IMR-90 (cell line): ENCODE results near the gene TBX3. TPM values are rescaled to one million over a fixed set of nuclear protein-coding genes. Genes with fewer than 3 reads are reported as not detected.
A peak's percentile ranks its signal among the peaks of the same experiment; 100 is the strongest.

ENCODE experiments used
- ATAC-seq: fragments of 200-7000 bp; cut with Tn5 transposase; 2 replicates; pipeline ENCODE4 v1.9.1; 2020; ENCODE audit warnings: low read depth, mild to moderate bottlenecking, moderate library complexity
- BruUV-seq: library from RNA; stranded (reverse); fragments of 400-500 nt; replicated peaks from 2 replicates; lab custom pipeline; 2021; lab: Mats Ljungman, UMichigan
- CTCF ChIA-PET: fragments of 300-600 bp; formaldehyde crosslinking; extraction: SDS; loops from one replicate; lab custom pipeline; 2021; ENCODE audit warnings: antibody characterized with exemption; lab: Yijun Ruan, JAX
- POLR2A ChIA-PET: fragments of 300-600 bp; sonication (Branson Sonifier 250); formaldehyde crosslinking; loops from one replicate; lab custom pipeline; 2022; ENCODE audit warnings: antibody characterized with exemption; ENCODE audit not compliant: unreplicated experiment; lab: Charles Lee
- DNase-seq: peaks from one replicate; pipeline ENCODE4 v3.0.0; 2013
- H2AFZ ChIP-seq: replicated peaks from 2 replicates; pipeline ENCODE3; 2013; ENCODE audit warnings: low read length, mild to moderate bottlenecking; ENCODE audit not compliant: poor library complexity
- H2AK5ac ChIP-seq: 2 replicates; pipeline ENCODE4 v1.6.1; 2013; ENCODE audit warnings: low read depth, low read length, inconsistent platforms
- H2AK9ac ChIP-seq: replicated peaks from 2 replicates; pipeline ENCODE3; 2013; ENCODE audit warnings: mild to moderate bottlenecking, low read depth, low read length, moderate library complexity; ENCODE audit not compliant: poor library complexity
- H2BK120ac ChIP-seq: 2 replicates; pipeline ENCODE4 v1.6.1; 2013; ENCODE audit warnings: low read depth, low read length, inconsistent platforms
- H2BK15ac ChIP-seq: 3 replicates; pipeline ENCODE4 v1.6.1; 2013; ENCODE audit warnings: low read depth, low read length, inconsistent platforms
- H2BK20ac ChIP-seq: 2 replicates; pipeline ENCODE4 v1.6.1; 2013; ENCODE audit warnings: low read depth, mild to moderate bottlenecking, inconsistent platforms, low read length, moderate library complexity
- H2BK5ac ChIP-seq: 2 replicates; pipeline ENCODE4 v1.6.1; 2013; ENCODE audit warnings: mild to moderate bottlenecking, low read depth, low read length, inconsistent platforms; ENCODE audit not compliant: poor library complexity, severe bottlenecking
- H3K14ac ChIP-seq: replicated peaks from 2 replicates; pipeline ENCODE4 v1.6.1; 2013; ENCODE audit warnings: low read depth, low read length, inconsistent platforms
- H3K18ac ChIP-seq: 2 replicates; pipeline ENCODE4 v1.6.1; 2013; ENCODE audit warnings: low read depth, low read length, control low read depth
- H3K23ac ChIP-seq: 2 replicates; pipeline ENCODE4 v1.6.1; 2013; ENCODE audit warnings: low read depth, low read length, inconsistent platforms
- H3K27ac ChIP-seq: 2 replicates; pipeline ENCODE4 v1.5.1; 2013; ENCODE audit warnings: mild to moderate bottlenecking, control low read depth, low read length; ENCODE audit not compliant: insufficient read depth
- H3K27me3 ChIP-seq: 2 replicates; pipeline ENCODE4 v1.6.1; 2013; ENCODE audit warnings: low read length; ENCODE audit not compliant: control insufficient read depth, insufficient read depth
- H3K36me3 ChIP-seq: 2 replicates; pipeline ENCODE4 v1.6.1; 2013; ENCODE audit warnings: low read length, mixed read lengths; ENCODE audit not compliant: control insufficient read depth, insufficient read depth
- H3K4ac ChIP-seq: 2 replicates; pipeline ENCODE4 v1.6.1; 2013; ENCODE audit warnings: low read depth, low read length, inconsistent platforms
- H3K4me1 ChIP-seq: 2 replicates; pipeline ENCODE4 v1.6.1; 2013; ENCODE audit warnings: low read length, mixed read lengths; ENCODE audit not compliant: control insufficient read depth, insufficient read depth
- H3K4me2 ChIP-seq: 2 replicates; pipeline ENCODE4 v1.6.1; 2013; ENCODE audit warnings: low read depth, mild to moderate bottlenecking, control low read depth, low read length, moderate library complexity
- H3K4me3 ChIP-seq: 2 replicates; pipeline ENCODE4 v1.5.1; 2013; ENCODE audit warnings: low read depth, mild to moderate bottlenecking, control low read depth, low read length, moderate library complexity; ENCODE audit not compliant: insufficient read depth
- H3K56ac ChIP-seq: 2 replicates; pipeline ENCODE4 v1.6.1; 2013; ENCODE audit warnings: low read length, inconsistent platforms; ENCODE audit not compliant: insufficient read depth; ENCODE audit errors: extremely low read depth
- H3K79me1 ChIP-seq, 2 experiments: 2 replicates each; pipeline ENCODE4 v1.6.1; 2013; ENCODE audit warnings: low read length in 2 of 2, inconsistent platforms in 1 of 2, low read depth in 1 of 2
- H3K9ac ChIP-seq: 2 replicates; pipeline ENCODE4 v1.6.1; 2013; ENCODE audit warnings: low read depth, low read length, control low read depth
- H3K9me1 ChIP-seq: 2 replicates; pipeline ENCODE4 v1.6.1; 2013; ENCODE audit warnings: low read length, inconsistent platforms; ENCODE audit not compliant: insufficient read depth
- H3K9me3 ChIP-seq: 2 replicates; pipeline ENCODE4 v1.6.1; 2013; ENCODE audit warnings: low read length; ENCODE audit not compliant: control insufficient read depth, insufficient read depth
- H4K20me1 ChIP-seq: 2 replicates; pipeline ENCODE4 v1.6.1; 2013; ENCODE audit warnings: low read length, inconsistent platforms; ENCODE audit not compliant: insufficient read depth
- H4K5ac ChIP-seq: 2 replicates; pipeline ENCODE4 v1.6.1; 2013; ENCODE audit warnings: mild to moderate bottlenecking, low read depth, low read length, control low read depth
- H4K8ac ChIP-seq, 2 experiments: 2 replicates each; pipeline ENCODE4 v1.6.1; 2013; ENCODE audit warnings: low read depth in 2 of 2, low read length in 2 of 2, control low read depth in 1 of 2, inconsistent platforms in 1 of 2
- H4K91ac ChIP-seq: 2 replicates; pipeline ENCODE4 v1.6.1; 2013; ENCODE audit warnings: low read depth, low read length, inconsistent platforms; ENCODE audit not compliant: insufficient read depth
- CTCF ChIP-seq: conservative IDR thresholded peaks from 2 replicates; pipeline ENCODE4 v1.5.1; 2012; ENCODE audit warnings: mild to moderate bottlenecking, low read depth, low read length, improper control_type of control experiment
- NFE2L2 ChIP-seq: fragments of 150-350 bp; IDR thresholded peaks from 2 replicates; pipeline ENCODE4 v1.6.1; 2016; ENCODE audit warnings: low read depth, mild to moderate bottlenecking, low read length
- RCOR1 ChIP-seq: IDR thresholded peaks from 2 replicates; pipeline ENCODE4 v1.6.1; 2012; ENCODE audit warnings: mild to moderate bottlenecking, low read length, improper control_type of control experiment; ENCODE audit not compliant: insufficient replicate concordance
- SMC3 ChIP-seq: fragments of 150-350 bp; IDR thresholded peaks from 2 replicates; pipeline ENCODE4 v1.6.1; 2016; ENCODE audit warnings: low read depth, mild to moderate bottlenecking, antibody characterized with exemption, low read length, moderate library complexity
- WGBS, 2 experiments: methylation state at CpG; one replicate each; pipeline versions ENCODE4 v1.1.5 to v1.1.7; 2013; ENCODE audit warnings: missing lambda C conversion rate in 2 of 2; ENCODE audit not compliant: insufficient read length in 1 of 2; ENCODE audit errors: extremely low coverage in 2 of 2; 5-methylcytosine and 5-hydroxymethylcytosine counted together
- dilution Hi-C: fragments of 300-500 bp; cut with HindIII; formaldehyde crosslinking; loops from one replicate; pipeline ENCODE4 v1.14.3; 2018; ENCODE audit warnings: low sequenced_read_pairs; ENCODE audit not compliant: unreplicated experiment
- in situ Hi-C: fragments of 300-500 bp; cut with MboI; formaldehyde crosslinking; loops from 3 replicates; pipeline ENCODE4 v1.14.3; 2019; ENCODE audit warnings: low sequenced_read_pairs, inconsistent platforms, mixed read lengths
- intact Hi-C: fragments of 100-400 bp; cut with micrococcal nuclease; formaldehyde crosslinking; loops from 2 replicates; pipeline ENCODE4 v1.10.0; 2022
- polyA plus RNA-seq, 3 experiments: library from polyadenylated mRNA; depleted of rRNA; stranded (reverse); fragments of >200 nt; gene quantifications; 2 replicates each; pipeline ENCODE4 v1.2.3, GENCODE V29; 2012; ENCODE audit warnings: low replicate concordance in 1 of 3
- total RNA-seq: library from RNA; depleted of rRNA; stranded (reverse); fragments of >200 nt; gene quantifications from 2 replicates; pipeline ENCODE4 v1.2.3, GENCODE V29; 2012

The TBX3 gene
- total and polyA plus RNA-seq, 2 of the 4 experiments (the other 2 are of a cell fraction): 15.8 to 44.9 TPM

DNA sequence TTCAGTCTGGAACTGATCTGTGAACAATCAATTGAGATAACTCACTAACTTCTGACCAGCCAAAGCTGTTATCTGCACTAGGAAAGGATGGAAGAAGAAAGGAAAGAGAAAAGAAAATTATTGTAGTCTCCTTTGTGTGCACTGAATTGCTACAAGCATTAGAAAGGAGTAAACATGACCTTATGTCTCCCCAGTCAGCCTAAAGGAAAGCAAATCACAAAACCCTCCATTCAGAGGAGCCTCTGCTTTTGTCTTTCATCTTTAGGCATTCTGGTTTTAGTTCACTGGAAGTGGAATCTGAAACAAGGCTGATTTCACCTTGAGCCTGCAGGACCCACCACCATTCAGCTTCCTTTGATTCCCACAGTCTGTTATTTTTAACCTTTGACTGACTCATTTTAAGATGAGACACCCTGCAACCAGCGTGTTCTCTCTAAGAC lies 26.0 kb downstream of the TBX3 start:
- Histone ChIP-seq H2BK120ac (no peak overlapping the region), H3K14ac (no peak overlapping the region), H2BK20ac (0 out of 2 replicates have a peak overlapping the region, but pooled peaks have one; percentile 5), H4K91ac (no peak overlapping the region), H3K4me3 (no peak overlapping the region), H3K56ac (no peak overlapping the region), H2AK9ac (no peak overlapping the region), H2AK5ac (no peak overlapping the region), H2BK5ac (no peak overlapping the region), H3K18ac (no peak overlapping the region), H2BK15ac (no peak overlapping the region), H3K27ac (no peak overlapping the region), H3K4me1 (peaks cover 4% of the 10 kb centered on the region; the same call in 1 of the 2 replicates), H3K4me2 (no peak overlapping the region), H3K36me3 (no peaks in the 10 kb centered on the region), H3K9me1 (0 out of 2 replicates have a peak, but pooled peaks cover 2% of the 10 kb centered on the region), H4K20me1 (no peaks in the 10 kb centered on the region), H3K79me1 (no peaks in the 10 kb centered on the region), H2AFZ (no peak overlapping the region), H3K9ac (no peak overlapping the region), H3K9me3 (no peaks in the 10 kb centered on the region), H3K27me3 (no peaks in the 10 kb centered on the region), H3K23ac (no peak overlapping the region), H4K5ac (no peak overlapping the region), H3K4ac (no peak overlapping the region), H4K8ac (peak overlapping the region in 1 of 2 experiments; percentile 43; a peak in 1 of 4 replicates)
- ChIA-PET CTCF (interaction anchor here (1.2 to 2.1 kb wide), 5 partner anchors 10 to 740 kb away, joined by 3 to 7 read pairs (median 4); partner anchors contain the start of gene TBX3), POLR2A (no interaction called here)
- intact Hi-C loops (no loop called here), dilution Hi-C loops (no loop called here), in situ Hi-C loops (no loop called here)
- WGBS, 2 experiments: no CpG with 5 or more reads among the region's 1 CpG
- BruUV-seq: no TSS peak
- ATAC-seq (no peak), DNase-seq (peak; percentile 13)
- no peak for TF ChIP-seq SMC3
- TF ChIP-seq CTCF: no peak
- no peak for TF ChIP-seq RCOR1
- TF ChIP-seq NFE2L2: no peak
